Measurements from ENCODE around the gene DCAF6.

The DCAF6 gene

GRCh38 chr1:168116327-168116799, 179.9 kb downstream of the DCAF6 start:
- H3K9me3 ChIP-seq (ENCODE audit: insufficient read depth, low read depth, low read length) = 0 out of 2 replicates have a peak, but pooled peaks cover 7% of the 10 kb centered on the region
- H3K4me3 ChIP-seq (ENCODE audit: low read length) = no peak overlapping the region
- no peak overlapping the region for H3K9ac ChIP-seq (ENCODE audit: low read depth, low read length)
- H3K36me3 ChIP-seq (ENCODE audit: insufficient read depth, low read depth, low read length) = peaks cover 7% of the 10 kb centered on the region; the same call in 1 of the 2 replicates
- H3K27me3 ChIP-seq (ENCODE audit: insufficient read depth, low read length) = no peaks in the 10 kb centered on the region
- H3K4me1 ChIP-seq (ENCODE audit: insufficient read depth, low read length) = peaks cover 4% of the 10 kb centered on the region; the same call in 1 of the 2 replicates
- no peak overlapping the region for H3K27ac ChIP-seq (ENCODE audit: low read length)

- Histone ChIP-seq H3K9ac (ENCODE audit: low read depth, low read length) (no peak overlapping the region), H3K9me3 (ENCODE audit: insufficient read depth, low read depth, low read length) (0 out of 2 replicates have a peak, but pooled peaks cover 7% of the 10 kb centered on the region), H3K36me3 (ENCODE audit: insufficient read depth, low read depth, low read length) (no peaks in the 10 kb centered on the region; the same call in 1 of the 2 replicates), H3K27me3 (ENCODE audit: insufficient read depth, low read length) (no peaks in the 10 kb centered on the region), H3K4me1 (ENCODE audit: insufficient read depth, low read length) (no peaks in the 10 kb centered on the region), H3K27ac (ENCODE audit: low read length) (no peak overlapping the region), H3K4me3 (ENCODE audit: low read length) (no peak overlapping the region)
Measured at GRCh38 chr1:168119750-168120149, 183.3 kb downstream of the DCAF6 start.

GRCh38 chr1:168121401-168122011, 185.0 kb downstream of the DCAF6 start:
- Histone ChIP-seq H3K9ac (ENCODE audit: low read depth, low read length) (no peak overlapping the region), H3K36me3 (ENCODE audit: insufficient read depth, low read depth, low read length) (no peaks in the 10 kb centered on the region; the same call in 1 of the 2 replicates), H3K4me1 (ENCODE audit: insufficient read depth, low read length) (no peaks in the 10 kb centered on the region), H3K9me3 (ENCODE audit: insufficient read depth, low read depth, low read length) (0 out of 2 replicates have a peak, but pooled peaks cover 7% of the 10 kb centered on the region), H3K27ac (ENCODE audit: low read length) (no peak overlapping the region), H3K4me3 (ENCODE audit: low read length) (no peak overlapping the region), H3K27me3 (ENCODE audit: insufficient read depth, low read length) (no peaks in the 10 kb centered on the region)

- Histone ChIP-seq H3K36me3 (ENCODE audit: insufficient read depth, low read depth, low read length) (peaks cover 6% of the 10 kb centered on the region; the same call in 1 of the 2 replicates), H3K9me3 (ENCODE audit: insufficient read depth, low read depth, low read length) (no peaks in the 10 kb centered on the region), H3K27ac (ENCODE audit: low read length) (no peak overlapping the region), H3K9ac (ENCODE audit: low read depth, low read length) (no peak overlapping the region), H3K4me3 (ENCODE audit: low read length) (no peak overlapping the region), H3K27me3 (ENCODE audit: insufficient read depth, low read length) (no peaks in the 10 kb centered on the region), H3K4me1 (ENCODE audit: insufficient read depth, low read length) (no peaks in the 10 kb centered on the region)
Measured at GRCh38 chr1:168125051-168125450, 188.6 kb downstream of the DCAF6 start.

Measured in iPS-20b (cell line).